ENCODE data around the gene TP53.
A peak's percentile ranks its signal among the peaks of the same experiment; 100 is the strongest.
"Not testable (repeated sequence)": the region's sequence is repeated elsewhere in the genome, so short reads cannot be mapped to it uniquely, and the experiment has no call there.

TP53 gene

DNA sequence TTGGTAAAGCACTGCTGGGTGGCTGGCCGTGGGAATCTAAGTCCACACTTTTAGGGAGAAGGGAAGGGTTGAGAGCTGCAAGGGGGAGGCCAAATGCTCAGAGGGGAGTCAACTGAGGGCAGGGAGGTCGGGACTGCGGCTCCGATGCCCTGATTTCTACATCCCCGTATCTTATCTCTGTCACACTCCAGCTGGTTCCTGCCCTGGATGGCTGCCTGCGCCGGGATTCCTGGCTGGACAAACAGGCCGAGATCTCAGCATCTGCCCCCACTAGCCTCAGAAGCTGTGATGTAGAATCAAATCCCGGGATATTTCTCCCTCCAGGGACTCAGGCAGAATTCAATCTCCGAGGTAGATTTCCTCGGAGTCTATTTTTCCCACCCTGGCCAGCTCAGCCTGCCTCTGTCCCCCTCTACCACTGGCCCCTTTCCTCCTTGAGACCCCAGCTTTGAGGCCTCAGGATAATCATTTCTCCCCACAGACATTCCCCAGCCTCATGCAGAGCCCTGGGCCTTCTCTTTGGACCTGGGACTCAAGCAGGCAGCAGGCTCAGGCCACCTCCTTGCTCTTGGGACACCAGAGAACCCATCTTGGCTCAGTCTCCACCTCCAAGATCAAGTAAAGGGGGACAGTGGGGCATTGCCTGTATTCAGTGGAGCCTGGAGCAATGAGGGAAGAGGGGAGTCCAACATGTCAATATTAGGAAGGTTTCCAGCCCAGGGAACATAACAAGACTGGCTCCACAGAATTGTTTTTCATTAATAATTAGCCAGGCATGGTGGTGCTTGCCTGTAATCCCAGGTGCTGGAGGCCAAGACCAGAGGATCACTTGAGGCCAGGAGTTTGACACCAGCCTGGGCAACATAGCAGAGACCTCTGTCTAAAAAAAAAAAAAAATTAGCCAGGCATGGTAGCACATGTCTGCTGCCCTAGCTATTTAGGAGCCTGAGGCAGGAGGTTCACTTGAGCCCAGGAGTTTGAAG, 55.6 kb downstream of the TP53 start:
- DNase-seq (ENCODE audit: low read depth in 2 of 2) = no peak

DNA sequence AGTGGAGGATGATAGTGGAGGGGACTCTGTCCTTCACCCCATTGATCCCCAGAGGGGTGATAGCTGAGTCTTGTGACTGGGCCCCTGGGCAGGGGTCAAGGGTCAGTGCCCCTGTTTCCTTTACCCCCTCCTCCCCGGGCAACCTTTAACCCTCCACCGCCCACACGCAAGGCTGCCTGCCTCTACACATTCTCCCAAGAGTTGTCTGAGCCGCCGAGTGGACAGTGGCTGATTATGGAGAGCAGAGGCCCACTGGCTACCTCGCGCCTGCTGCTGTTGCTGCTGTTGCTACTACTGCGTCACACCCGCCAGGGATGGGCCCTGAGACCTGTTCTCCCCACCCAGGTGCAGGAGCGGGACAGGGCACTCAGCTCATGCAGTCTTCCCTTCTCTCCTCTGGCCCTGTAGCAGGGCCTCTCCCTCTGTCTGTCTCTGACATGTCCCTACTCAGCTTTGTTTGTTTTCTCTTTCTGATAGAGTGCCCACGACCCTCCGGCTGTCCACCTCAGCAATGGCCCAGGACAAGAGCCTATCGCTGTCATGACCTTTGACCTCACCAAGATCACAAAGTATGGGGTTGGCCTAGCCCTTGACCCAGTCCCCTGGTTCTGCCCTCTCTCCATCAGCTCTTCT, 57.2 kb downstream of the TP53 start, which contains the start of gene SHBG:
SHBG (plus strand) TSS at position 197 of the 633 bp plus-strand sequence; CDS start at position 235, 38 bp downstream.
- DNase-seq (ENCODE audit: low read depth in 2 of 2) = no peak

DNA sequence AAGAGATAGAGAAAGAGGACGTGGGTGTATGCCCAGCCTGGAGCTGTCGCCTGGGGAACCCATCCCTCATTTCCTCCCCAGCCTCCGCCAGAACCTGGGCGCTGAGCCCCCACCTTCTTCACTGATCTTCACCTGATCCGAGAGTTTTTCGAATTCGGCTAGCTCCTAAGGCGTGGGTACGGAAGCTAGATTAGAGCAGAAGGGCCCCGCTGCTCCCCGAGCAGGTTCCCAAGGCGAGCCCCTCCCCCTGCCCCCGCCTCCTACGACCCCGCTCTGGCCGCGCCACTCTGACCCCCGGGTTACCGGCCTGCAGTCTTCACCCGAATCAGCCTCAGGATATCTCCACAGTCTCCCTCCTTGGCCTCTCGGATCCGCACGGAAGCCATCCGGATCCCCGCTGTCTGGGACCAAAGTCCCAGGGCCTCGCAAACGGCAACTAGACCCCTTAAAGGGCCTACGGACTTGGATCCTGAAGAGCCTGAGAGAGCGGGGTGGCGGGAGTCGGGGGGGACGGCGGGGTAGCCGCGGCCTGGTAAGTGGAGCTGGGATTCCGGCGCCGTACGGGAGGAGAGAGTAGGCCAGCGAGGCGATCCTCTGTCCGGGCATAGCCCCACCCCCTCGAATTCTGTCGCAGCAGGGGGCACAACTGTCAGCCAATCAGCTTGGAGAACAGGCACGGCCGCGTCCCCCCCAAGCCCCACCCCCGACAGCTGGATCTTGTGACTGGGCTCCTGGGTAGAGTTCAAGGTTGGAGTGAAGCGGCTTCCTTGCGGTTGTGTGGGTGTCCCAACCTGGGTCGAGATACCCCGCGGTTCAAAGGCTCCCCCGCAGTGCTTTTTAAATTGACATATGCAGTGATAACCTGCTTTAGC, 59.8 kb downstream of the TP53 start, which contains the start of gene SAT2:
SAT2 (minus strand) TSS at position 572 of the 872 bp plus-strand sequence; CDS start at position 386, 186 bp downstream.
- DNase-seq (ENCODE audit: low read depth in 2 of 2) = peak; percentile 80

DNA sequence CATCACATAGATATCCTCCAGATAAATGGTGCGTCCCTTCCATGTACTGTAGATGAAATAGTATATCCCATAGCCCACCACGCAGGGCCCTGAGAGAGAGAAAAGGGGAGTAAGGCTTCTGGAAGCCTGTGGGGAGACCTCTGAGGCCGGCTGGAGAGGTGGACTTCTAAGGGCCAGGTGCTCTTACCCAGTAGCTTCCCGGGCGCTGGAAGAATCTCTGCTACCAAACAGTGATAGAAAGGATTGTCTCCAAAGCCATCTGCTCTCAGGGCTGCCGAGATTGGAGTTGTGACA, 60.4 kb downstream of the TP53 start:
- DNase-seq (ENCODE audit: low read depth in 2 of 2) = no peak

DNA sequence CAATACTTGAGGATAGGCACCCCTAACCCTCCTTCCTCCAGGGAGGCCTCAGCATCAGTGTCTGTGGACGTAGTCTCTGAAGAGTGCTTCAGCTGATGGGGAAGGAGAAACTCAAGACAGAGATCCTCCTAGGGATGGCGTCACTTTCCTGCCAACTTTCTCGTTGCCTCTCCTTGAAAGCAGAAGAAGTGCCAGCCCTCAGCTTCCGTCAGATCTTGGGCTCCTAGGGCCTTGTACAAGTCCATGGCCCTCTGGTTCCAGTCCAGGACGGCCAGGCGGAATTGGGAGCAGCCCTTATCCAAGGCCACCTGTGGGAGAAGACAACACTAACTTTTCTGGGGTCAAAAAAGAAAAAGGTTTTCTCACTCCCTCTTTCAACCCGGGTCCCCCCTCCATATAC, 61.0 kb downstream of the TP53 start:
- DNase-seq (ENCODE audit: low read depth in 2 of 2) = no peak

DNA sequence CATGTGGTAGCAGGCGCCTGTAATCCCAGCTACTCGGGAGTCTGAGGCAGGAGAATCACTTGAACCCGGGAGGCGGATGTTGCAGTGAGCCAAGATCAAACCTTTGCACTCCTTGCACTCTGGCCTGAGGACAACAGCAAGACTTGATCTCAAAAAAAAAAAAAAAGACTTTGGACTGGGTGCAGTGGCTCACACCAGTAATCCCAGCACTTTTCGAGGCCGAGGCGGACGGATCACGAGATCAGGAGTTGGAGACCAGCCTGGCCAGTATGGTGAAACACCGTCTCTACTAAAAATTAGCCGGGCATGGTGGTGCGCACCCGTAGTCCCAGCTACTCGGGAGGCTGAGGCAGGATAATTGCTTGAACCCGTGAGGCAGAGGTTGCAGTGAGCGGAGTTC, 61.5 kb downstream of the TP53 start:
- not testable (repeated sequence) for DNase-seq (ENCODE audit: low read depth in 2 of 2)

DNA sequence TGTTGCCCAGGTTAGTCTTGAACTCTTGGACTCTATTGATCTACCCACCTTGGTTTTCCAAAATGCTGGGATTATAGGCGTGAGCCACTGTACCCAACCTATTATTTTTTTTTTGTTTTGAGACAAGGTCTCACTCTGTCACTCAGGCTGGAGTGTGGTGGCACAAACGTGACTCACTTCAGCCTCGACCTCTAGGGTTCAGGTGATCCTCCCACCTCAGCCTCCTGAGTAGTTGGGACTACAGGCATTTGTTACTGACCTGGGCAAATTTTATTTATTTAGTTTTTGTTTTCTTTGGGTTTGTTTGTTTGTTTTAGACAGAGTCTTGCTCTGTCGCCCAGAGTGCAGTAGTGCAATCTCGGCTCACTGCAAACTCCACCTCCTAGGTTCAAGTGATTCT, 63.6 kb downstream of the TP53 start:
- no peak for DNase-seq (ENCODE audit: low read depth in 2 of 2)

DNA sequence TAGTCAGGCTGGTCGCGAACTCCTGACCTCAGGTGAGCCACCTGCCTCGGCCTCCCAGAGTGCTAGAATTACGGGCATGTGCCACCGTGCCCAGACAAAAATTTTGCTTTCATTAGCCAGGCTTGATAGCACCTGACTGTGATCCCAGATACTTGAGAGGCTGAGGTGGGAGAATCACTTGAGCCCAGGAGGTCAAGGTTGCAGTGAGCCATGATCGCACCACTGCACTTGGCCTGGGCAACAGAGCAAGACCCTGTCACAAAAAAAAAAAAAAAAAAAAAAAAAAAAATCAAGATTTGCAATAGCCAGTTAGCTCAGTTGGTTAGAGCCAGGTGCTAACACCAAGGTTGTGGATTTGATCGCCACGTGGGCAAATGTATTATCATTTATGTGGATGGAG, 66.5 kb downstream of the TP53 start:
- DNase-seq (ENCODE audit: low read depth in 2 of 2) = no peak

DNA sequence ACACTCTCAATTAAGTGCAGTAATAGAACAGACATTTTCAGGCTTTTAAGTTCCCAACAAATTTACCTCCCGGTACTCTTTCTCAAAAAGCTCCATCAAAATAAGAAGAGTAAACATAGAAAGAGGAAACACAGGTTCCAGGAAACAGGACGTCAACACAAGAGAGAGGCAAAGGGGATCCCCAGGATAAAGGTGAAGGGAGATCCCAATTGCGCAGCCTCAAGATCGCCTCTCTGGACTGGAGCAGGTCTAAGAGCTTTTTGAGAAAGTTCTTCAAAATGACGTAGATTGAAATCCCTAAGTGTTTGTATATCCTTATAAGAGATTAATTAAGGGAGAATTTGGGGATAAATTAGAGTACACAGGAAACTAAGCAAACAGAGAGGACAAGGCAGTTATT, 68.7 kb downstream of the TP53 start:
- no peak for DNase-seq (ENCODE audit: low read depth in 2 of 2)

Data from activated CD8-positive, alpha-beta memory T cell treated with anti-CD3 and anti-CD28 coated beads for 4 hours (primary cell).